GM21576 (cell line): ENCODE results near the gene MYL1.

Source experiments
- ATAC-seq: cut with Tn5 transposase; IDR thresholded peaks from one replicate; pipeline ENCODE4 v1.9.1; 2021; ENCODE audit warnings: mild to moderate bottlenecking, moderate library complexity; ENCODE audit not compliant: unreplicated experiment

The MYL1 gene

GRCh38 chr2:210315015-210315788, at the start of gene MYL1:
Gene MYL1 (minus strand): TSS chr2:210315174. CDS start chr2:210315042, 132 bp downstream.
- no peak for ATAC-seq

- ATAC-seq, result no peak
These were observed 48.9 kb upstream of the MYL1 start for GRCh38 chr2:210363876-210364275.

GRCh38 chr2:210363261-210363660, 48.3 kb upstream of the MYL1 start:
- peak; percentile 41 for ATAC-seq

- no peak for ATAC-seq
These were observed 45.4 kb upstream of the MYL1 start for GRCh38 chr2:210360412-210360811.

GRCh38 chr2:210356944-210357343, 42.0 kb upstream of the MYL1 start:
- no peak for ATAC-seq

GRCh38 chr2:210337159-210337558, 22.2 kb upstream of the MYL1 start:
- ATAC-seq, result no peak

GRCh38 chr2:210324906-210325305, 9.9 kb upstream of the MYL1 start:
- ATAC-seq, result no peak

GRCh38 chr2:210324458-210324857, 9.5 kb upstream of the MYL1 start:
- ATAC-seq, result no peak

- no peak for ATAC-seq
These were observed 8.0 kb upstream of the MYL1 start for GRCh38 chr2:210323003-210323402.

GRCh38 chr2:210318891-210319290, 3.9 kb upstream of the MYL1 start:
- no peak for ATAC-seq

GRCh38 chr2:210318486-210318885, 3.5 kb upstream of the MYL1 start:
- no peak for ATAC-seq

- no peak for ATAC-seq
These were observed 4.4 kb downstream of the MYL1 start for GRCh38 chr2:210310550-210310949.

GRCh38 chr2:210309548-210310233, 5.3 kb downstream of the MYL1 start:
- ATAC-seq, result no peak

GRCh38 chr2:210303498-210303897, 11.5 kb downstream of the MYL1 start:
- ATAC-seq, result no peak

- no peak for ATAC-seq
These were observed 12.6 kb downstream of the MYL1 start for GRCh38 chr2:210302326-210302725.

- ATAC-seq, result no peak
These were observed 15.1 kb downstream of the MYL1 start for GRCh38 chr2:210299866-210300373.

GRCh38 chr2:210288408-210288807, 26.6 kb downstream of the MYL1 start:
- no peak for ATAC-seq

- ATAC-seq, result no peak
These were observed 27.7 kb downstream of the MYL1 start for GRCh38 chr2:210287301-210287700.

GRCh38 chr2:210286123-210286680, 28.8 kb downstream of the MYL1 start:
- no peak for ATAC-seq

GRCh38 chr2:210277133-210277532, 37.8 kb downstream of the MYL1 start:
- no peak for ATAC-seq

GRCh38 chr2:210271300-210271699, 43.7 kb downstream of the MYL1 start:
- no peak for ATAC-seq

- no peak for ATAC-seq
These were observed 45.8 kb downstream of the MYL1 start for GRCh38 chr2:210269148-210269547.
